ENCODE data around the gene HAAO.

DNA sequence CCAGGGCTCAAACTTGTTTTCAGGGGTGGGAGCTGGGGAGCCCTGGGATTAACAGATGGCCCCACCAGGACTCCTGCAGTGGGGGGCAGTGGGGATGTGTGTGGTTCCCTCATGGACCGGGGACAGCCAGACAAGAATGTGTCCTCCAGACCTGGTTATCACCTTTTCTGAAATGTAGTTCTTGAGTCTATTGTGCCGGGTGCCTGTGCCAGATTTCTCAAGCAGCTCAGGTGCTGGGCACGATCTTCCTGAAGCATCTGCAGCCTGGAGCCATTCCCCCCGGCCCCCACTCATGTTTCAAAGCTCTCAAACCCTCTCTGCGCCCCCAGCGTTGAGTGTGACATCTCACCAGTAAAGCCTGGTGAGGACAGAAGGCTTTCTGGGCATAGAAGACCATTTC lies 48.4 kb upstream of the HAAO start:
- TF ChIP-seq CTCF (IDR thresholded peaks at IDR 0.05; ENCODE audit: insufficient read depth, low read depth, low read length) (no peak), EZH2 (IDR thresholded peaks at IDR 0.05; ENCODE audit: insufficient read depth, low read length) (no peak)
